ENCODE results near the gene ASAP3. TPM values are rescaled to one million over a fixed set of nuclear protein-coding genes. Genes with fewer than 3 reads are reported as not detected.

Gene ASAP3
- total and polyA plus RNA-seq, 4 donors = 8.3 to 25.9 (median 16.7) TPM

GRCh38 chr1:23484253-23485001 lies 448 bp upstream of the ASAP3 start:
- Histone ChIP-seq H3K36me3 (ENCODE audit: control insufficient read depth in 4 of 4, insufficient read depth in 3 of 4, low read depth in 1 of 4, low read length in 3 of 4) (no peaks in the 10 kb centered on the region), H3K9me3 (ENCODE audit: control insufficient read depth in 4 of 4, low read length in 3 of 4) (no peaks in the 10 kb centered on the region), H3K4me3 (ENCODE audit: low read depth in 1 of 3, low read length in 3 of 3) (peak overlapping the region; percentile 44 to 85 (median 57)), H3K27ac (ENCODE audit: low read depth in 1 of 2, low read length in 2 of 2) (peak overlapping the region; percentile 44 to 54), H3K9ac (ENCODE audit: low read depth in 1 of 2, low read length in 2 of 2) (no peak overlapping the region), H3K4me1 (ENCODE audit: control insufficient read depth in 4 of 4, insufficient read depth in 4 of 4, low read length in 3 of 4) (peaks cover 4 to 38% (median 24%) of the 10 kb centered on the region in 4 donors), H3K27me3 (ENCODE audit: control insufficient read depth in 4 of 4, insufficient read depth in 4 of 4, low read length in 3 of 4) (no peaks in the 10 kb centered on the region)
- peak; percentile 91 for DNase-seq (ENCODE audit: low spot score)
- TF ChIP-seq NR2F2 (IDR thresholded peaks at IDR 0.05) (peak; percentile 36), SP1 (IDR thresholded peaks at IDR 0.05) (peak; percentile 32), REST (IDR thresholded peaks at IDR 0.05) (no peak)
- 8% methylated on average over 54 of the region's 54 CpGs for whole genome bisulfite sequencing

GRCh38 chr1:23481904-23482303 lies 2.1 kb downstream of the ASAP3 start:
- DNase-seq (ENCODE audit: low spot score) = no peak
- Histone ChIP-seq H3K4me3 (ENCODE audit: low read depth in 1 of 3, low read length in 3 of 3) (no peak overlapping the region), H3K36me3 (ENCODE audit: control insufficient read depth in 4 of 4, insufficient read depth in 3 of 4, low read depth in 1 of 4, low read length in 3 of 4) (no peaks in the 10 kb centered on the region), H3K27ac (ENCODE audit: low read depth in 1 of 2, low read length in 2 of 2) (no peak overlapping the region), H3K27me3 (ENCODE audit: control insufficient read depth in 4 of 4, insufficient read depth in 4 of 4, low read length in 3 of 4) (no peaks in the 10 kb centered on the region), H3K9ac (ENCODE audit: low read depth in 1 of 2, low read length in 2 of 2) (no peak overlapping the region), H3K9me3 (ENCODE audit: control insufficient read depth in 4 of 4, low read length in 3 of 4) (no peaks in the 10 kb centered on the region), H3K4me1 (ENCODE audit: control insufficient read depth in 4 of 4, insufficient read depth in 4 of 4, low read length in 3 of 4) (peaks cover 9 to 56% (median 37%) of the 10 kb centered on the region in 4 donors)
- WGBS = 89% methylated on average over 6 of the region's 6 CpGs
- TF ChIP-seq CTCF (IDR thresholded peaks at IDR 0.05; ENCODE audit: low read depth, low read length, missing input control) (no peak), RXRA (IDR thresholded peaks at IDR 0.05) (no peak), REST (IDR thresholded peaks at IDR 0.05) (no peak), FOXA2 (IDR thresholded peaks at IDR 0.05) (no peak), FOXA1 (IDR thresholded peaks at IDR 0.05) (no peak), YY1 (IDR thresholded peaks at IDR 0.05) (no peak), EGR1 (IDR thresholded peaks at IDR 0.05; ENCODE audit: low read depth in 2 of 2) (no peak), MAX (IDR thresholded peaks at IDR 0.05) (no peak), ATF3 (IDR thresholded peaks at IDR 0.05) (no peak), SP1 (IDR thresholded peaks at IDR 0.05) (no peak), NR2F2 (IDR thresholded peaks at IDR 0.05) (no peak), HNF4G (IDR thresholded peaks at IDR 0.05) (no peak), RAD21 (IDR thresholded peaks at IDR 0.05) (no peak), JUND (IDR thresholded peaks at IDR 0.05) (no peak), TAF1 (conservative IDR thresholded peaks at IDR 0.05) (no peak), ZBTB33 (IDR thresholded peaks at IDR 0.05) (no peak), GABPA (IDR thresholded peaks at IDR 0.05 in 1 of 2, conservative IDR thresholded peaks at IDR 0.05 in 1 of 2) (no peak), HNF4A (conservative IDR thresholded peaks at IDR 0.05) (no peak)
